ENCODE measurements around the gene SF3B1.

GRCh38 chr2:197433780-197434438, 919 bp downstream of the SF3B1 start:
- TF ChIP-seq, protein P1, sequence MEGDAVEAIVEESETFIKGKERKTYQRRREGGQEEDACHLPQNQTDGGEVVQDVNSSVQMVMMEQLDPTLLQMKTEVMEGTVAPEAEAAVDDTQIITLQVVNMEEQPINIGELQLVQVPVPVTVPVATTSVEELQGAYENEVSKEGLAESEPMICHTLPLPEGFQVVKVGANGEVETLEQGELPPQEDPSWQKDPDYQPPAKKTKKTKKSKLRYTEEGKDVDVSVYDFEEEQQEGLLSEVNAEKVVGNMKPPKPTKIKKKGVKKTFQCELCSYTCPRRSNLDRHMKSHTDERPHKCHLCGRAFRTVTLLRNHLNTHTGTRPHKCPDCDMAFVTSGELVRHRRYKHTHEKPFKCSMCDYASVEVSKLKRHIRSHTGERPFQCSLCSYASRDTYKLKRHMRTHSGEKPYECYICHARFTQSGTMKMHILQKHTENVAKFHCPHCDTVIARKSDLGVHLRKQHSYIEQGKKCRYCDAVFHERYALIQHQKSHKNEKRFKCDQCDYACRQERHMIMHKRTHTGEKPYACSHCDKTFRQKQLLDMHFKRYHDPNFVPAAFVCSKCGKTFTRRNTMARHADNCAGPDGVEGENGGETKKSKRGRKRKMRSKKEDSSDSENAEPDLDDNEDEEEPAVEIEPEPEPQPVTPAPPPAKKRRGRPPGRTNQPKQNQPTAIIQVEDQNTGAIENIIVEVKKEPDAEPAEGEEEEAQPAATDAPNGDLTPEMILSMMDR (IDR thresholded peaks at IDR 0.05) = no peak
- no peak for TF ChIP-seq POLR2A (IDR thresholded peaks at IDR 0.05)

Data from Peyer's patch (tissue), 4 donors.